K562 (cell line): ENCODE measurements around the gene RNF2. TPM values are rescaled to one million over a fixed set of nuclear protein-coding genes. Genes with fewer than 3 reads are reported as not detected.

Source experiments
- ATAC-seq: fragments of 200-7000 bp; cut with Tn5 transposase; 3 replicates; pipeline ENCODE4 v1.9.1; 2020; ENCODE audit warnings: moderate library complexity
- BruUV-seq: library from RNA; stranded (reverse); fragments of 400-500 nt; replicated peaks from 2 replicates; lab custom pipeline; 2021; lab: Mats Ljungman, UMichigan
- CTCF ChIA-PET: fragments of 300-600 bp; formaldehyde crosslinking; extraction: SDS; loops from one replicate; lab custom pipeline; 2021; ENCODE audit warnings: low intra/inter-chr PET ratio; lab: Yijun Ruan, JAX
- POLR2A ChIA-PET: fragments of 300-600, 350-650 bp; sonication (Branson Sonifier 250); formaldehyde crosslinking; extraction: SDS; loops from one replicate; lab custom pipeline; 2021; ENCODE audit warnings: antibody characterized with exemption, inconsistent platforms; lab: Yijun Ruan, JAX
- DNase-seq, 4 experiments: peaks; one replicate each; pipeline versions ENCODE4 v3.0.0 to v3.0.0-alpha.2; 2011 to 2018; ENCODE audit warnings: low spot score in 3 of 4, mixed read lengths in 3 of 4; ENCODE audit errors: extremely low read depth in 1 of 4
- FAIRE-seq: peaks from 2 replicates; lab custom pipeline; 2011; peaks lifted over from hg19 to GRCh38; lab: Jason Lieb, UNC
- H2AFZ ChIP-seq: 2 replicates; pipeline ENCODE4 v1.6.0; 2011; ENCODE audit warnings: low read depth, low read length, control low read depth, inconsistent platforms
- H3K27ac ChIP-seq: fragments of 200-600 bp; 3 replicates; pipeline ENCODE4 v1.8.0; 2011; ENCODE audit warnings: low read depth, mild to moderate bottlenecking, control low read depth, inconsistent platforms, low read length, moderate library complexity, mixed read lengths; ENCODE audit errors: extremely low read depth
- H3K27me3 ChIP-seq, 2 experiments: fragments of 300-600 bp in 1 of 2; 2 replicates in 1 of 2; 3 replicates in 1 of 2; pipeline versions ENCODE4 v1.6.0 to v1.8.0; 2011; ENCODE audit warnings: inconsistent platforms in 2 of 2, low read length in 2 of 2, mild to moderate bottlenecking in 1 of 2, mixed read lengths in 1 of 2, moderate library complexity in 1 of 2; ENCODE audit not compliant: control insufficient read depth in 2 of 2, insufficient read depth in 2 of 2
- H3K36me3 ChIP-seq: fragments of 300-600 bp; 3 replicates; pipeline ENCODE4 v1.8.0; 2011; ENCODE audit warnings: mild to moderate bottlenecking, low read length, inconsistent platforms; ENCODE audit not compliant: control insufficient read depth, insufficient read depth
- H3K4me1 ChIP-seq, 2 experiments: fragments of 200-600 bp in 1 of 2; replicated peaks in 1 of 2; 2 replicates in 1 of 2; 3 replicates in 1 of 2; pipeline versions ENCODE4 v1.5.1 to v1.8.0; 2011; ENCODE audit warnings: inconsistent platforms in 2 of 2, low read length in 2 of 2, mild to moderate bottlenecking in 1 of 2, mixed read lengths in 1 of 2, moderate library complexity in 1 of 2; ENCODE audit not compliant: control insufficient read depth in 2 of 2, insufficient read depth in 2 of 2
- H3K4me2 ChIP-seq: 2 replicates; pipeline ENCODE4 v1.6.1; 2011; ENCODE audit warnings: low read length, control low read depth, inconsistent platforms, mixed read lengths; ENCODE audit not compliant: insufficient read depth
- H3K4me3 ChIP-seq: fragments of 200-600 bp; sonication (generic), shearing (Covaris generic); 2 replicates; pipeline ENCODE4 v1.5.1; 2016; ENCODE audit warnings: control low read depth, inconsistent platforms
- H3K79me2 ChIP-seq: fragments of 200-600 bp; 3 replicates; pipeline ENCODE4 v1.8.0; 2011; ENCODE audit warnings: low read length, inconsistent platforms; ENCODE audit not compliant: control insufficient read depth, insufficient read depth
- H3K9ac ChIP-seq, 2 experiments: 2 replicates each; pipeline versions ENCODE4 v1.6.0 to v1.6.1; 2011; ENCODE audit warnings: low read depth in 2 of 2, low read length in 2 of 2, control low read depth in 1 of 2, inconsistent platforms in 1 of 2, mild to moderate bottlenecking in 1 of 2, mixed read lengths in 1 of 2; ENCODE audit not compliant: insufficient read depth in 1 of 2
- H3K9me1 ChIP-seq: one replicate; pipeline ENCODE4 v1.6.0; 2011; ENCODE audit warnings: inconsistent platforms, mild to moderate bottlenecking, low read length, moderate library complexity; ENCODE audit not compliant: control insufficient read depth, insufficient read depth
- H3K9me3 ChIP-seq: replicated peaks from 2 replicates; pipeline ENCODE4 v1.5.1; 2011; ENCODE audit warnings: low read depth, low read length, inconsistent platforms; ENCODE audit not compliant: control insufficient read depth, insufficient read depth
- H4K20me1 ChIP-seq: replicated peaks from 2 replicates; pipeline ENCODE4 v1.6.1; 2011; ENCODE audit warnings: low read length, inconsistent platforms, mixed read lengths; ENCODE audit not compliant: control insufficient read depth, insufficient read depth
- ATF1 ChIP-seq, 2 experiments: fragments of 450-650 bp in 1 of 2; IDR thresholded peaks; 2 replicates each; pipeline ENCODE4 v1.6.1; 2016; ENCODE audit warnings: missing compliant biosample characterization in 1 of 2, missing genetic modification characterization in 1 of 2
- CCNT2 ChIP-seq: IDR thresholded peaks from 2 replicates; pipeline ENCODE4 v1.6.1; 2011; ENCODE audit warnings: borderline replicate concordance, low read depth, mild to moderate bottlenecking, moderate library complexity, mixed read lengths, low read length; ENCODE audit not compliant: insufficient read length; ENCODE audit errors: extremely low read depth
- PBX2 ChIP-seq, 2 experiments: IDR thresholded peaks in 1 of 2; conservative IDR thresholded peaks in 1 of 2; 2 replicates each; pipeline ENCODE4 v1.6.1; 2016; ENCODE audit warnings: low read depth in 2 of 2, mild to moderate bottlenecking in 1 of 2, missing compliant biosample characterization in 1 of 2, missing genetic modification characterization in 1 of 2, moderate library complexity in 1 of 2
- PYGO2 ChIP-seq: fragments of 450-650 bp; IDR thresholded peaks from 2 replicates; pipeline ENCODE4 v1.6.1; 2016; ENCODE audit warnings: mild to moderate bottlenecking, missing genetic modification characterization, moderate library complexity, missing compliant biosample characterization
- TAF9B ChIP-seq: fragments of 450-650 bp; IDR thresholded peaks from 2 replicates; pipeline ENCODE4 v1.6.1; 2018; ENCODE audit warnings: mild to moderate bottlenecking; ENCODE audit not compliant: partially characterized antibody
- WGBS: fragments of 100-300 bp; shearing (Covaris generic); methylation state at CpG from one replicate; pipeline ENCODE4 v1.1.6; 2016; ENCODE audit warnings: low coverage, mixed read lengths; ENCODE audit not compliant: insufficient coverage; ENCODE audit errors: missing lambda C conversion rate; 5-methylcytosine and 5-hydroxymethylcytosine counted together
- in situ Hi-C: fragments of 300-500 bp; cut with MboI; formaldehyde crosslinking; loops from 4 replicates; pipeline ENCODE4 v1.15.0; 2018; ENCODE audit warnings: inconsistent platforms, mixed read lengths
- intact Hi-C: fragments of 100-400 bp; cut with micrococcal nuclease; formaldehyde crosslinking; loops from 2 replicates; pipeline ENCODE4 v1.14.2; 2022
- polyA plus RNA-seq, 8 experiments: library from polyadenylated mRNA; depleted of rRNA in 4 of 8; stranded (reverse) in 5 of 8; unstranded in 3 of 8; fragments of >200 nt; fragmentation: Nextera tagmentation in 2 of 8; fragmentation: Illumina TruSeq in 1 of 8; extraction: Ambion mirVana in 2 of 8; extraction: Trizol in 1 of 8; gene quantifications; 2 replicates each; pipeline versions ENCODE4 v1.2.1 to v1.2.3, GENCODE V29; 2011 to 2014; ENCODE audit warnings: inconsistent platforms in 1 of 8, missing spikeins in 1 of 8
- total RNA-seq, 7 experiments: library from RNA; depleted of rRNA in 6 of 7; stranded (reverse); fragments of >200 nt in 6 of 7; fragmentation: Illumina TruSeq in 2 of 7; extraction: Trizol in 2 of 7; gene quantifications; 2 replicates each; pipeline versions ENCODE4 v1.2.1 to v1.2.3, GENCODE V29; 2011 to 2021; ENCODE audit warnings: low replicate concordance in 1 of 7

Gene RNF2
- total and polyA plus RNA-seq, 9 of the 15 experiments (the other 6 are each of a cell fraction or from before 2014, with no cell fraction given): 7.1 to 66.5 (median 32.9) TPM

GRCh38 chr1:185017338-185017737 is 28.0 kb upstream of the RNF2 start (continued):
- TF ChIP-seq PBX2 (CRISPR knock-in tag; IDR thresholded peaks at IDR 0.05; ENCODE audit: low read depth) (no peak), PBX2 (tag; conservative IDR thresholded peaks at IDR 0.05; ENCODE audit: low read depth) (no peak), ATF1 (CRISPR knock-in tag; IDR thresholded peaks at IDR 0.05) (no peak), ATF1 (tag; IDR thresholded peaks at IDR 0.05) (0 out of 2 replicates have a peak, but pooled peaks have one; percentile 12)
- TF ChIP-seq, all 486 proteins: peak for 25

GRCh38 chr1:185017966-185018365 is 27.4 kb upstream of the RNF2 start:
- DNase-seq (no peak), ATAC-seq (no peak), FAIRE-seq (no peak)
- in situ Hi-C loops: no loop called here
- ChIA-PET CTCF (no interaction called here), POLR2A (interaction anchor here (0.8 to 1.1 kb wide), 3 partner anchors 10 to 136 kb away, joined by 3 to 4 read pairs (median 4); no protein-coding TSS in a partner anchor)
- TF ChIP-seq CCNT2 (no peak), TAF9B (no peak), PYGO2 (tag) (no peak)
- no TSS peak for BruUV-seq
- intact Hi-C loops: no loop called here
- Histone ChIP-seq H2AFZ (peak overlapping the region; percentile 38), H3K4me1 (peaks cover 0 to 25% of the 10 kb centered on the region in 2 experiments; a peak in 3 of 5 replicates), H3K4me2 (no peak overlapping the region), H3K27ac (no peak overlapping the region), H3K79me2 (no peaks in the 10 kb centered on the region), H3K27me3 (no peaks in the 10 kb centered on the region), H3K9ac (no peak overlapping the region), H3K9me1 (no peaks in the 10 kb centered on the region), H3K36me3 (no peaks in the 10 kb centered on the region), H3K4me3 (no peak overlapping the region), H3K9me3 (no peaks in the 10 kb centered on the region), H4K20me1 (no peaks in the 10 kb centered on the region)
- 30% methylated on average over 3 of the region's 3 CpGs for WGBS
